HG02678 (cell line): ENCODE results near the gene MAD1L1.

Source experiments
- ATAC-seq: cut with Tn5 transposase; IDR thresholded peaks from one replicate; pipeline ENCODE4 v1.9.1; 2021; ENCODE audit warnings: mild to moderate bottlenecking, moderate library complexity; ENCODE audit not compliant: unreplicated experiment

Gene MAD1L1

GRCh38 chr7:1777122-1777521 is 455.6 kb downstream of the MAD1L1 start:
- ATAC-seq: no peak

- no peak for ATAC-seq
Measured at GRCh38 chr7:1775389-1775788, 457.4 kb downstream of the MAD1L1 start.

GRCh38 chr7:1770331-1770730 is 462.4 kb downstream of the MAD1L1 start:
- no peak for ATAC-seq

DNA sequence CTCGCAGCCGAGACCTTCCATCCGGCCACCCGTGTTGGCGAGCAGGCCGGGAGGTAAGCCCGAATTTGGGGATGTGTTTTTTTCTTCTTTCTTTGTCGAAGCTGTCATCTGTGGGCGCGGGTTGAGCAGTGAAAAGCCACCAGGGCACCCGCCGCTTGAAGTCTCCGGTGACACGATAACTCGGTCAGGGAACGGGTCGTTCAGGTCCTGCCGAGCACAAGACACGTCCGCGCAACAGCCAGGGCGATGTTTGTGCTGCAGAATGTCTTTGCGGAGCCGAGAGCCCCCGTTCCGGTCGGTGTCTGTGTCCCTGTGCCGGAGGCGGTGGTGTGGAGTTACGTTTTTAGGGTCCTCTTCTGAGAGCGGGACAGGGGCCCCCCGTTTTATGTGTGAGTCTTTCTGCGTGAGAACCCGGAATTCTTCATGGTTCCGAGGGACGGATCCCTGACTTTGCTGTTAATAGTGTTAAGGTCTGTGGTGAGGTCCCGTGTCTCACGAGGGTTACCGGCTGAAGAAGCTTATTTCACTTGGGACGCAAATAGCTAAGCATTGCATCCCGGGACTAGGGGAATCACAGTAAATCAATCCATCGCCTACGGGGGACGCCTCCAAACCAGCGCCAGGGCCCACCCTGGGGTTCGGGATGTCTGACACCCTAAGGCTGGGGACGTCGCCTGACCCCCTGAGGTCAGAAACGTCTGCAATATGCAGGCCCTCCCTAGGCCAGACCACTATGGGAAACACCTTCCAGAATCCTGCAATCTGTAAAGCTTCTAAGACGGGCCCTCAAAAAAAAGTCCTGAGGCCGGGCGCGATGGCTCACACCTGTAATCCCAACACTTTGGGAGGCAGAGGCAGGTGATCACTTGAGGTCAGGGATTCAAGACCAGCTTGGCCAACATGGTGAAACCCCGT is 463.2 kb downstream of the MAD1L1 start:
- ATAC-seq: no peak

GRCh38 chr7:1768832-1769231 is 463.9 kb downstream of the MAD1L1 start:
- no peak for ATAC-seq

DNA sequence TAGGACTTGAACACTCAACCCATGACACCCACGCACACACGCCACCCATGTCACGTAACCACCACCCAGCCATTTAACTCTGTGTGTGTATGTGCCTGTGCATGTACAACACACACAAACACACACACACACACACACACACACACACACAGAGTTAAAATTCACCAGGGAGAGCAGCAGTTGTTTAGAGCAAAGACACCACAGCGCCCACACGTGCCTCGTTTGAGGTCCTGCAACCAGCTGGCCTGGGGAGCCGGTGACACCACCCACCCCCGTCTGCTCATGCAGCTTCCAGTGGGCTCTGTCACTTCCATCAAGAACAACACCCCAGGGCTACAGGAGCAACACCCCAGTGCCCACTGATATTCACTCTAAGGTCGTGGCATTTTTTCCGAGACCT is 465.2 kb downstream of the MAD1L1 start:
- ATAC-seq: no peak
